Measurements from ENCODE around the gene MAPT.

MAPT gene

DNA sequence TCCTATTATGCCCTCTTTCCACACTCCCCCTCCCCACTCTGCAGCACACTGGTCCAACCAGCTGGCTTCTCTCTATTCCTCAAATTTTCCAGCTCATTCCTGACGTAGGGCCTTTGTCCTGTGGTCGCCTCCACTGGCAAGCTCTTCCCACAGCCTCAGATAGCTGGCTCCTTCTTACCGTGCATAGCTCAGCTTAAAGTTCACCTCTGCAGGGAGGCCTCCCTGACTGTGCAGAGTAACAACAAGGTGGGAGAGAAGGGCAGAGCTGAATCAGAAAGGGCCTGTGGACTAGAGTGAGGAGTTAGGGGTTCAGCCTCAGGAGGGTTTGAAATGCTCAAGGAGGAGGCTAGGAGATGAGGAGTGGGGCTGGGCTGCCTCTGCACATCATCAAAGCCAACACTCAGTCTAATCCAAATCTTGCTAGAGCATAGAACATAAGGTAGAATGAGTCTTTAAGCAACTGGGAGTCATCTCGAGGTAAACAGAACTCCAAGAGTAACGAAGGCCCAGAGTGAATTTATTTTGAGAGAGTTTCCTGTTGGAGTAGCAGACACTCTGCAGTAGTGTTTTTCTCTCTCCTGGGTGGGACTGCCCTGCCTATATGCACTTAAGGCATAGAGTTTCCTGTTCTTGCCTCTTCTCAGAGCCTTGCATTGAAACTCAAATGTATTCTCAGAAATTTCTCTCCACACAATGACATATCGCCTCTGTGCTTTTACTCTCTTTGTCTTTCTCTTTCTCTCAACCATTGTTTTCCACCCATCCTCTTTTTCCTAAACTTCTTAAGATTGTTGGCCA, 30.3 kb upstream of the MAPT start:
- no peak for DNase-seq

DNA sequence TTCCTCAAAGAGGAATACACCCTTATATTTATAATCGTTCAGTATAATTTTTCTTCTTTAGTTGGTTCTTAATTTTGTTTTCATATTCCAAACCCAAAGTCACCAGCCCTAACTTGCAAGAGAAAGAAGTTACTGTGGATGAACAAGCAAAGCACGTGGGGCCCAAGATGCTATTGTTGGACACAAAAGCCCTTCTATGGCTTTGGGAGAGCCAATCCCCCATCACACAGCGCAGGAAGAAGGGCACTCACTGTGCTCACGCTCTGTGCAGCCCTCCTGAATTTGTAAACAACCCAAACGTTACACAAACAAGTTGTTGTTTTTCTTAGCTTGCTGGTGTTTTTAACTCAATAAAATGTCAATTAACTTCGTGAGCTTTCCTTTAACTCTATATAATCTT, 27.2 kb upstream of the MAPT start:
- no peak for DNase-seq

DNA sequence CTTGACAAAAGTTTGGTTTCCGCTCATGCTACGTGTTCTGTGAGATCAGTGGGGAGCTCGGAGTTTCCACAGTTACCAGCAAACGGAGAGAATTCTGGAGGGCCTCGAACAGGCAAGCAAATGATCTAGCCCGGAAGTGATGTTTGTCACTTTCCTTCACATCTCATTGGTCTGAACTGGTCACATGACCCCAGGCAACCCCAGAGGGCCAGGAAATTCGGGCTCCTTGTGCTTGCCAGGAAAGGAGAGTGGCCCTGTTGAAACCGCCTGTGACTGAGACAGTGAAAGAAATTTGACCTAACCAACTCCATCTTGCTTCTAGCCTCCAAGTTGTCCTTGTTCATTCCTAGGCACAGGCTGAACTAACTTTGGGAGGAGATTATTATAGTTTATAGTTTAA, 26.7 kb upstream of the MAPT start:
- no peak for DNase-seq

DNA sequence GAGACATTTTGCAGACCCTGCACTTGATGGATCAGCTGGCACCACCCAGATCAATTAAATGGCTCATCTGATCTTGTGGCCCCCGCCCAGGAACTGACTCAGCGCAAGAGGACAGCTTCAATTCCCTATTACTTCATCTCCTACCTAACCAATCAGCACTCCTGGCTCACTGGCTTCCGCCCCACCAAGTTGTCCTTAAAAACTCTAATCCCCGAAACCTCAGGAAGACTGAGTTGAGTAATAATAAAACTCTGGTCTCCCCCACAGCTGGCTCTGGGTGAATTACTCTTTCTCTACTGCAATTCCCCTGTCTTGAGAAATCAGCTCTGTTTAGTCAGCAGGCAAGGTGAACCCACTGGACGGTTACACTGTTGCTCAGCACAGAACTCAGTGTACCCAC, 26.1 kb upstream of the MAPT start:
- DNase-seq: no peak

DNA sequence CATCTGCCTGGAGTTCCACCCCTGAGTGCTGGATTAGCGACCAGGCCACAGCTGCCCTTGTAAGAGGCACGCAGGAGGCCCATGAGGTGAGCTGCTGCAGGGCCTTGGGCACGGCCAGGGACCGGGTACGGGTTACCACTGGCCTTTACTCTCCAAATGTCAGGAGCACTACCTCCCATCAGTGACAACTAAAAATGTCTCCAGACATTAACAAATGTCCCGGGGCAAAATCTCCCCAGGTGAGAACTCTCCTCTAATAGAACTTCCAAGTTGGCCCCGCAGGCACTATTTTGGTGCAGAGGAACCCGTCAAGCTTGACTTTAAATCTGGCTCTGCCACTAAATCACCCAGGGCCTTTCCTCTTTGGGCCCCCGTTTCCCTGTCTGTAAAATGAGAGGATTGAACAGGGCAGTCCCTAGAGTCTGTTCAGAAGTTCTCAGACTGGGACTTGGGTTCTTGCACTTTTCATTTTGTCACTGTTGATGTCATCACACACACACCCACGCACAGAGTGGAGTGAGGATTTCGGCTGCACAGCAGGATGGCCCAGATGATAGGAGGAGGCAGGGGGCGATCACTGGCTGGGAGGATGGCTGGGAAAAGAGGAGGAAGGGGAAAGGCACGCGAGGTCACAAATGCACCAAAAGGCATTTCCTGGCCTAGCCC, 24.5 kb upstream of the MAPT start:
- DNase-seq: no peak

DNA sequence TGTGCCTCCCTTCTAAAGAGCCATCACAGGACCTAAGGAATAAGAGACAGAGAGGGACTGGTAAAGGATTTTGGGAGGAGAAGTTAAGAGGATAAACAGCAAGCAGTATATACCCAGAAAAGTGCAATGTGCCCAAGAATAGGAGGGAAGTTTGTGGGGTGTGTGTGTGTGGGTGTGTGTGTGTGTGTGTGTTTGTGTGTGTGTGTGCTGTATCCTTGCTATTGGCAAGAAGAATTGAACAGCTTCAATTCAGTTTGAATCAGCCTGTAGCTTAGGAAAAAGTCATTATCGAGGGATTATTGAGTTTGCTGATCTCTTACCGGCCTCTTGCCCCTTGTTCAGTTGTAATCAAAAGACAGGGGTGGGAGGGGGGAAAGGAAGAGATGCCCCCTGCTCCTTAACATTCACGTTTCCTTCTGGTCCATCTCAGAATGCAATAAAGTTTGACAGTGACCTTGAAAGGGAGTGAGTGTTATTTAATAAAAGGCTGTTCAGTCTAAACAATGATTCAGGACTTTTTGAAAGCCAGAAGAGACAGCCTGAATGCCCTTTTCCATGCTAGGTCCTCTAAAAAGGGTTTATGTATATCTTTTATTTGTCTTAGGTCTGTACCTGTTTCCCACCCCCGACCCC, 23.9 kb upstream of the MAPT start:
- no peak for DNase-seq

DNA sequence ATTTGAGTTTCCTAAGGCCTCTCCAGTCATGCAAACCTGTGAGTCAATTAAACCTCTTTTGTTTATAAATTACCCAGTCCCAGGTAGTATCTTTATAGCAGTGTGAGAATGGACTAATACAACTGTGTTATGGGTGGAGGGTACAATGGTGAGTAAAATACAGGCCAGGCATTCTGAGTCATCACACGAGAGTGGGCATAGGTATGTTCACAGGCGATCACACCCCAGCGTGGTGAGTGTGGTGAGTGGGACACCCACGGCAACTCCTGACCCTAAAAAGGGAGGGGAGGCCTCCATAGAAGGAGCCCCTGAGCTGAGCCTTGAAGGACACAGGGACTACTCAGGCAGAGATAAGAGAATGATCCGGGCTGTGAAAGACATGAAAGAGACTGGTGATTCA, 22.6 kb upstream of the MAPT start:
- DNase-seq: no peak

DNA sequence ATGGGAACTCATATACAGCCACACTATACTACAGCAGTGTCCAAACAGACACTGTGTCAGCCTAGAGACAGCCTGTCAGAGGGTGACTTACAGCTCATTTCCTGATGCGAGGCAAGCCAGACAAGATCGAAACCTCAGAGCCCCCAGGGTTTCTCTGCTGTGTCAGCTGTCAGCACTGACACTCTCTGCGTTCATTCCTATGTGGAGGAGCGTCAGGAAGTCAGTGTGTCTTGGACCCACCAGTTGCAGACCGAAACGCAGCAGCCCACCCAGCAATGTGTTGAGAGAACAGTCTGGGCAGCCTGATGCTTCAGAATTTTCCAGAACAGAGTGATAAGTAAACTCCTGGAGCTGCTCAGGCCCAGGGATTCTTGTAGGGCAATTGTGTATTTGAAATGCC, 20.6 kb upstream of the MAPT start:
- DNase-seq: no peak

DNA sequence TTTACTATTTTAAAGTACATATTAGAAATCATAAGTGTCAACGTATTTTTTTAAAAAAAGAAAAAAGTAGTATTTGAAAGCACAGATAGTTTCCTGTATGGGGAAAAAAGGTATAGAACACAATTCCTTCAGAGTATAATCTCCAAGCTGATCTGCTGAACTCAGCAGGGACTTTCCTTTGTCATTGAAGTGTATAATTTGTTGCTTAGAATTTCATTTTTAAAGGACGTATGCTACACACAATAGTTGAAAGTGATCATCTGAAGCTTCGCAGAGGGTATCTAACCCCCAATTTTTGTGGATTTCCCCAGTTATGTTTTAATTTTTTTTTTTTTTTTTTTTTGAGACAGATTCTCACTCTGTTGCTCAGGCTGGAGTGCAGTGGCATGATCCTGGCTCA, 20.2 kb upstream of the MAPT start:
- no peak for DNase-seq

DNA sequence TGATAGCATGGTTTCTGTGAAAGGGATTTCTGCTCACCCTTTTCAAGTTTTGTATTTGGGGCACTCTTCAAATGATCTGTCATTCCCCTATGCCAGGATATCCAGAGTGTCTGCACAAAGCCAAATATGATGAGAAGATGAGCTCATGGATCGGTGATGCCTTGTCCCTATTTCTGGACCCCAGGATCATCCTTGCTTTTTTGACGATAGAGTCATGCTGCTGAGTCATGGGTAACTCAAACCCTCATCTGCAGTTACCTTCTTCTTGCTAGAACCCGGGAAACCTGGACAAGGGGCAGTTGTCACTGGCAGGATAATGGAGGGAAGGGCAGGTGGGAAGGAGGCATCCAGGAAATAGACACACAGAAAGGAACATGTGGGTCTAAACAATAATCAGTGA, 17.8 kb upstream of the MAPT start:
- no peak for DNase-seq

DNA sequence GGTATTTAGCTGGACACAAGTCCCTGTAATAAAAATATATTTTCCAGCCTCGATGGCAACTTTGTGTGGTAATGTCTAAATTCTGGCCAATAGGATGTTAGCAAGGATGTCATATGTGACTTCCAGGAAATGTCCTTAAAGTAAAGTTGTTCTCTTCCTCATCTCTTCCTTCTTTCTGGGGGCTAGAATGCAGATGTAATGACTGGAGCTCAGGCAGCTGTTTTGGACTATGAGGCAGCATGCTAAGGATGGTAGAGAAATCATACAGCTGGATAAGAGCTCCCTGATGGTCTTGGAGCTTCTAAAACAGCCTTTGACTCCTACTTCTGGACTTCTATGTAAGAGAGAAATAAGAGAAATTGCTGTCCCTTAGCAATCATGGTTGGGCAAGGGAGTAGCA, 16.9 kb upstream of the MAPT start:
- DNase-seq: no peak

DNA sequence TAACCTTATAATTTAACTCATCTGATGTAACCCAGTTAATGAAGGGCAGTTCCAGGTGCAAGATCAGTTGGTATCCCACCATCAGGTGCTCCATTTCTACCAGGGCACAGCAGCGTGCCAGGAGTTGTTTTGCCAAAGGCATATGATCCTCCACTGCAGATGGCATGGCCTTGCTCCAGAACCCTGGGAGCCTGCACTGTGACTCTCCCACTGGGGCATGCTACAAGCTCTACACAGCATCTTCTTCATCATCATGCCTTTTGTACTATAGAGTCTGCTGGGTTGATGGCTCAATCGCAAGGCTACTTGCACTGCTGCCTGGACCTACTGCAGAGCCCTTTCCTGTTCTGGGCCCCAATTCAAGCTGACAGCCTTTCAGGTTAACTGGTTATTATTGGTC, 11.3 kb upstream of the MAPT start:
- no peak for DNase-seq

DNA sequence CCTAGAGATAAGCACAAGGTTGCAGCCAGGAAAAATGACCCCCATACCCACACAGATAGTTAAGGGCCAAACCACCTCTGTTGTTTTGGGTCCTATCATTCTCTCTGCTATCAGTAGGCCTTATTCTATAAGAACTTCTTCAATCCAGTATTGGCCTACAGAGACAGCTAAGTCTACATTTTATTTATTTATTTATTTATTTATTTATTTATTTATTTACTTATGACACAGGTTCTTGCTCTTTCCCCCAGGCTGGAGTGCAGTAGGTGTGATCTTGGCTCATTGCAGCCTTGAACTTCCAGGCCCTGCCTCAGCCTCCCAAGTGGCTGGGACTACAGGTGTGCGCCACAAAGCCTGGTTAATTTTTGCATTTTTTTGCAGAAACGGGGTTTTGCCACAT, 7.5 kb upstream of the MAPT start:
- DNase-seq: no peak

DNA sequence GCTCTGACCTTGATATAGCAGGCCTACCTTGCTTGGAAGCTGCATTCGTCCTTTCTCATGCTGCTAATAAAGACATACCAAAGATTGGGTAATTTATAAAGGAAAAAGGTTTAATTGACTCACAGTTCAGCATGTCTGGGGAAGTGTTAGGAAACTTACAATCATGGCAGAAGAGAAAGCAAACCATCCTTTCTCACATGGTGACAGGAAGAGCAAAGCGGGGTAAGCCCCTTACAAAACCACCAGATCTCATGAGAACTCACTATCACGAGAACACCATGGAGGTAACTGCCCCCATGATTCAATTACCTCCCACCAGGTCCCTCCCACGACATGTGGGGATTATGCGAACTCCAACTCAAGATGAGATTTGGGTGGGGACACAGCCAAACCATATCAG, 6.0 kb upstream of the MAPT start:
- DNase-seq: no peak

DNA sequence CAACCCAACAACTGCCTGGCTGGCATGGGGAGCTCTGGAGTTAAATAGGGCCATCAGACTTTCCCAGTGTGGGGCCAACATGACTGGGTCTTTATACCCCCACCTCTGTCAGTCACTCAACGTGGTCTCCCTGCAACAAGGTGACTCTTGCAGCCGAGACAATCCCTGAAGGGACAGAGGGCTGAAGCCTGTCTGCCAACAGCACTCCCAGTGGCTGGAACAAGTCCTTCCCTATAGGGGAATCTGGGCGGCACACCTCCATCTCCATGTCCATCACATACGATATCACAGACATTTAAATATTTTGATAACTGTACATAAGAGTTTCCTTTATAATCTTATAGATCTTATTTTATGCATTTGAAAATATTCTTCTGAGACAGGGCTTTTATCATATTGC, 4.8 kb upstream of the MAPT start:
- DNase-seq: no peak

DNA sequence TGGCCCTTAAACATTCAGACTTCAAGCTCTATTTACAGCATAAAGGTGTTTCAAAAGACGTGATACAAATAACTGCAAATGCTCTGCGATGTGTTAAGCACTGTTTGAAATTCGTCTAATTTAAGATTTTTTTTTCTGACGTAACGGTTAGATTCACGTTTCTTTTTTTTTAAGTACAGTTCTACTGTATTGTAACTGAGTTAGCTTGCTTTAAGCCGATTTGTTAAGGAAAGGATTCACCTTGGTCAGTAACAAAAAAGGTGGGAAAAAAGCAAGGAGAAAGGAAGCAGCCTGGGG, 681 bp upstream of the MAPT start:
- no peak for DNase-seq

DNA sequence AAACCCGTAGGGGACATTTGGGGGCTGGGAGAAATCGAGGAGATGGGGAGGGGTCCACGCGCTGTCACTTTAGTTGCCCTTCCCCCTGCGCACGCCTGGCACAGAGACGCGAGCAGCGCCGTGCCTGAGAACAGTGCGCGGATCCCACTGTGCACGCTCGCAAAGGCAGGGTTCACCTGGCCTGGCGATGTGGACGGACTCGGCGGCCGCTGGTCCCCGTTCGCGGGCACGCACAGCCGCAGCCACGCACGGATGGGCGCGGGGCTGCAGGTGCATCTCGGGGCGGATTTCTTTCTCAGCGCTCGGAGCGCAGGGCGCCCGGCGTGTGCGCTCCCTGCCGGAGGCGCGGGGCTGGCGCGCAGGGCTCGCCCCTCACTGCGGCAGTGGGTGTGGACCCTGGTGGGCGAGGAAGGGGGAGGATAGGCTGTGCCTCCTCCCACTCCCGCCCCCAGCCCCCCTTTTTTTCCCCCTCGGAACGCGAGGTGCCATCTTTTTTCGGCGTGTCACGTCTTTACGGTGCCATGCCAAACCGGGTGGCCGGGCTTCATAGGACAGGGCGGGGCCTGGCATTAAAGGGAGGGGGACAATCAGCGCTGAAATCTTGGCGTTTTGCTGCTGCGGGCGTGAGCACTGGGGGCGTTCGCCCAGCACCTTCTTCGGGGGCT, 1.1 kb downstream of the MAPT start:
- no peak for DNase-seq

DNA sequence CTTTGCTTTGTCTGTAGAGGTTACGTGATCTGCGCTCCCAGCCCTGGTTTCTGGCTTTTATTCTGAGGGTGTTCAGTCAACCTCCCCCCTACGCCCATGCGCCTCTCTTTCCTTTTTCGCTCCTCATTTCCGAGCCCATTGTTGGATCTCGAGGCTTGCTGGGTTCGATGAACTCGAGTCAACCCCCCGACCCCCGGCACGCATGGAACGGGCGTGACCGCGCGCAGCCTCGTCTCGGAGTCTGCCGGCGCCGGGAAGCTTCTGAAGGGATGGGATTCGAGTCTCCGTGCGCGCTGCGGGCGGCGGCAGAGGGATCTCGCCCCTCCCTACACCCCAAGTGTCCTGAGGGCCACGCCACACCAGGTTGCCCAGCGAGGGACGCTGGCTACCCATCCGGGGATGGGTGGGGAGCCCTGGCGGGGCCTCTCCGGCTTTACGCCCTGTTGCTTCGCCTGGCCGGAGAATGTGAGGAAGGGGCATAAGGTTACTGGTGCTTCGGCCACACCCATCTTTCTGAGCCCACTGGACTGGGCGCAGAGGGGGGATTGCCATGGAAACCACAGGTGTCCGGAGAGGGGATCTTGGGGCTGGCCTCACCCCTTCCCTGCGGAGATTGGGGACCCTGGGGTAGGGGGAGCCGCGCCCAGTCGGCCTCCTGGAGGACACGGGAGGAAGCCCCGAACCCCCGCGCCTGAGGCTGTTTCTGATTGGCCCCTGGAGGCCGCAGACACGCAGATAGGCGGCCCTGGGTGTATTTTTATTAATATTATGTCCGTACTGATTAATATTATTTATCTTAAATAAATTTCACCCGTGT, 1.8 kb downstream of the MAPT start:
- DNase-seq: no peak

DNA sequence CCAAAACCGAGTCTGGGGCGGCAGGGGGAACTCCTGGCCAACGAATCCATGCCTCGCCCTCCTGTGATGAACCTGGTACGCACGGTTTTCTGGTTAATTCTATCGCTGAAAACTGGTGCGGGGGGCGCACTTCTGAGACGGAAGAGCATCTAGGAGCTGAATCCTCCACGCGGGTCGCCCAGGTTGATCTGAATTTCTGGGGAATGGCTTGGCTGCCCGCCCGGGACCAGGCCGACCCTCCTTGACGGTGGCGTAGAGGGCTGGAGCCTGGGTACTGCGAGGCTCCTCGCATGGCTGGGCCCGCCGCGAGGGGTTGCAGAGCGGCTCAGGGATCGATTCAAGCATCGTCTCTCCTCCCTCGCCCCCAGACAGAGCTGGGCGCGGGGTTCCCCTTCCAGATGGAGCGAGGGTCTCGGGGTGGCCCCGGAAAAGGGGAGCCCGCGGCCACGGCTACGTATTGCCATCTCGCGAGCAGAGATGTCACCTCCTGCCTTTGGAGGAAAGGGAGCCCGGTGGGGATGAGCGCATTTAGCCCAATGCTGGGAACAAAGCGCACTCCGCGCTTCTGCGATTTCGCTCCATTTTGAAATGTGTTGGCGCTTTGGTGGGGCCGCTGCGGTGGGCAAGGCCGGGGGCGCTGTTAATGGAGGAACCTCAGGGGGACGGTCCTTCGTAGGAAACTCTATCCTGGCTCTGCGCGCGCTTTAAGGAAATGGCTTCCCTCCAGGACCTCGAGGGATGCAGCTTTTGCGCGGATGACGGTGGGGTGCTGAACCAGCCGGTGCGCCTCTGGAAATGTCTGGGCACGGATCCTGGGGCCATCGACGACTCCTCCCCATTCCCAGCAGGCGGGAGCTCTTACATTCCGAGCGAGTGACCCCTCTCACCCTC, 2.7 kb downstream of the MAPT start:
- DNase-seq: no peak

DNA sequence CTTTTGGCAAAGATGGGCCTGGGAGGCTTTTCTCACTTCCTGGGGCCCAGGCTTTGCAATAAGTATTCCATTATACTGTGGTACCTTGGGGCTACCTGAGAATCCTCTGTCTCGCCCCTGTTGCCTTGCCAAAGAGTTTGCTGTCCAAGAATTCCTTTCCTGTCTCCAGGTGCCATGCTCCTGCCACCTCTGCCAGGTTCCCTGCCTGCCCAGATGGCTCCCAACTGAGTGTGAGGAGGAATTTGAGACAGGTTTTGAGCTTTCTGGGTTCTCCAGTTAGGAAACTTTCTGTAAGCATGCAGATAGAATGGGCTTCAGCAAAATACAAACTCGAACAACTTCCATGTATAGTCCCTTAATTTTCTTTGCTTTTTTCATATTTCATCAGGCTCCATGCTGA, 5.8 kb downstream of the MAPT start:
- no peak for DNase-seq

DNA sequence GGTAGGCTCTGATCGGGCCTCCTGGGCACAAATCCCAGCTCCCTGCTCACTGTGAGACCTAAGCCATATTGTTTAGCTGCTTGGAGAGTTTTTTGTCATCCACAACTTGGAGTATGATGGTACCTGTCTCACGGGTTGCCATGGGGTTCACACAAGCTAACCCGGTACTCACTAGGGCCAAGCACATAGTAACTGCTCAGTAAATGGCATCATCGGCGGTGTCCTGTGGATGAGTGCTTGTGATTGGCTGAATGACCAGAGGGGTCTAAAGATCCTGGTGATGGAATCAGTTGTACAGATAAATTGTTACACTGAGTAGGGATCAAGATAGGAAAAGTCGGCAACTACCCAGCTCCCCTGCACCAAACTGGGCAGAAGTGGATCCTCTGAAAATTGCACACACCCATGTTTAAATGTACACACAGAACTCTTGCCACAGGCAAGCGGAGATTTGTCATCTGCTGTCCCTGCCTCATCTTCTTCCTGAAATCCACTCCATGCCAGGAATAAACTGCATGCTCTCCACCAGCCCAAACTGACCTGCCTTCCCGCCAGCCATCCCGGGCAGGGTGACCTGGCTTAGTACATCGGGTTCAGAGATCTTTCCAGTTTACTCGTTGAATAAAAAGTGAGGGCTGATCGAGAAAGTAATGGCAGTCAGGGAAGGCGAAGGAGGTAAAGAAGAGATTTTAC, 6.5 kb downstream of the MAPT start:
- DNase-seq: no peak
